MM.1S (cell line): ENCODE measurements around the gene KRR1.

Experiments used
- DNase-seq: peaks from one replicate; pipeline ENCODE4 v3.0.0-alpha.2; 2015
- H2AFZ ChIP-seq: fragments of 300-600 bp; sonication (generic); 2 replicates; pipeline ENCODE4 v1.6.0; 2016; ENCODE audit warnings: antibody characterized with exemption, low read length
- H3F3A ChIP-seq: fragments of 300-600 bp; sonication (generic); 2 replicates; pipeline ENCODE4 v1.6.1; 2016; ENCODE audit warnings: mild to moderate bottlenecking, antibody characterized with exemption, low read length, moderate library complexity, mixed read lengths; ENCODE audit not compliant: insufficient read depth
- H3K27ac ChIP-seq: fragments of 300-600 bp; sonication (generic); 2 replicates; pipeline ENCODE4 v1.5.1; 2016; ENCODE audit warnings: mild to moderate bottlenecking, low read length
- H3K27me3 ChIP-seq: fragments of 300-600 bp; sonication (generic); replicated peaks from 2 replicates; pipeline ENCODE4 v1.6.0; 2016; ENCODE audit warnings: low read length; ENCODE audit not compliant: insufficient read depth
- H3K36me3 ChIP-seq: fragments of 300-600 bp; sonication (generic); replicated peaks from 2 replicates; pipeline ENCODE4 v1.6.1; 2016; ENCODE audit warnings: mild to moderate bottlenecking, low read length, mixed read lengths; ENCODE audit not compliant: insufficient read depth
- H3K4me1 ChIP-seq: fragments of 300-600 bp; sonication (generic); 2 replicates; pipeline ENCODE4 v1.6.1; 2016; ENCODE audit warnings: low read length, mixed read lengths
- H3K4me2 ChIP-seq: fragments of 300-600 bp; sonication (generic); 2 replicates; pipeline ENCODE4 v1.6.0; 2016; ENCODE audit warnings: low read depth, low read length
- H3K4me3 ChIP-seq: fragments of 300-600 bp; sonication (generic); 2 replicates; pipeline ENCODE4 v1.5.1; 2016; ENCODE audit warnings: low read length, mixed read lengths
- H3K79me2 ChIP-seq: fragments of 300-600 bp; sonication (generic); 2 replicates; pipeline ENCODE4 v1.6.1; 2016; ENCODE audit warnings: mixed run types, low read length, mixed read lengths
- H3K9ac ChIP-seq: fragments of 300-600 bp; sonication (generic); 2 replicates; pipeline ENCODE4 v1.6.1; 2016; ENCODE audit warnings: low read length, mixed read lengths
- H3K9me2 ChIP-seq: fragments of 300-600 bp; sonication (generic); replicated peaks from 2 replicates; pipeline ENCODE4 v1.6.1; 2016; ENCODE audit warnings: mild to moderate bottlenecking, low read length, mixed read lengths; ENCODE audit not compliant: insufficient read depth
- H3K9me3 ChIP-seq: fragments of 300-600 bp; sonication (generic); replicated peaks from 2 replicates; pipeline ENCODE4 v1.6.1; 2016; ENCODE audit warnings: mild to moderate bottlenecking, low read length, mixed read lengths; ENCODE audit not compliant: insufficient read depth
- H4K20me1 ChIP-seq: fragments of 300-600 bp; sonication (generic); 2 replicates; pipeline ENCODE4 v1.6.1; 2016; ENCODE audit warnings: mild to moderate bottlenecking, low read length, moderate library complexity, mixed read lengths; ENCODE audit not compliant: insufficient read depth
- CTCF ChIP-seq: fragments of 300-600 bp; sonication (generic); IDR thresholded peaks from 2 replicates; pipeline ENCODE4 v1.5.1; 2016; ENCODE audit warnings: antibody characterized with exemption, low read length, mixed read lengths
- EZH2 ChIP-seq: fragments of 300-600 bp; sonication (generic); optimal IDR thresholded peaks from 2 replicates; pipeline ENCODE3; 2017; ENCODE audit warnings: low read depth, mild to moderate bottlenecking, antibody characterized with exemption, low read length, mixed read lengths
- EZH2phosphoT487 ChIP-seq: fragments of 300-600 bp; sonication (generic); IDR thresholded peaks from 2 replicates; pipeline ENCODE4 v1.6.1; 2018; ENCODE audit warnings: antibody characterized with exemption, low read length

KRR1 gene

GRCh38 chr12:75539889-75540288, 28.5 kb upstream of the KRR1 start:
- no peak for TF ChIP-seq CTCF
- no peak overlapping the region for H3K9ac ChIP-seq
- H3F3A ChIP-seq, result no peaks in the 10 kb centered on the region
- no peak overlapping the region for H3K4me3 ChIP-seq
- H3K36me3 ChIP-seq, result no peaks in the 10 kb centered on the region
- H3K27me3 ChIP-seq, result no peaks in the 10 kb centered on the region
- no peak overlapping the region for H3K4me2 ChIP-seq
- H3K4me1 ChIP-seq, result no peaks in the 10 kb centered on the region
- no peaks in the 10 kb centered on the region for H3K9me3 ChIP-seq
- H2AFZ ChIP-seq, result no peak overlapping the region
- H3K79me2 ChIP-seq, result no peaks in the 10 kb centered on the region
- no peaks in the 10 kb centered on the region for H4K20me1 ChIP-seq
- no peak overlapping the region for H3K27ac ChIP-seq
- no peak for DNase-seq
- H3K9me2 ChIP-seq, result no peaks in the 10 kb centered on the region

GRCh38 chr12:75533239-75533638, 21.8 kb upstream of the KRR1 start:
- Histone ChIP-seq H3K4me3 (no peak overlapping the region), H3K9ac (no peak overlapping the region), H4K20me1 (no peaks in the 10 kb centered on the region), H3K9me2 (no peaks in the 10 kb centered on the region), H3K4me1 (no peaks in the 10 kb centered on the region), H3K4me2 (no peak overlapping the region), H3K36me3 (no peaks in the 10 kb centered on the region), H3K79me2 (no peaks in the 10 kb centered on the region), H2AFZ (no peak overlapping the region), H3K27ac (no peak overlapping the region), H3K9me3 (no peaks in the 10 kb centered on the region), H3K27me3 (no peaks in the 10 kb centered on the region), H3F3A (no peaks in the 10 kb centered on the region)
- no peak for DNase-seq
- TF ChIP-seq CTCF (no peak), EZH2phosphoT487 (no peak), EZH2 (no peak)

GRCh38 chr12:75529826-75530225, 18.4 kb upstream of the KRR1 start:
- H4K20me1 ChIP-seq, result no peaks in the 10 kb centered on the region
- no peak overlapping the region for H2AFZ ChIP-seq
- H3K36me3 ChIP-seq, result no peaks in the 10 kb centered on the region
- H3K27ac ChIP-seq, result no peak overlapping the region
- H3K4me3 ChIP-seq, result no peak overlapping the region
- no peak overlapping the region for H3K4me2 ChIP-seq
- H3K9me3 ChIP-seq, result no peaks in the 10 kb centered on the region
- no peaks in the 10 kb centered on the region for H3K9me2 ChIP-seq
- TF ChIP-seq EZH2phosphoT487, result no peak
- no peak for TF ChIP-seq EZH2
- TF ChIP-seq CTCF, result no peak
- no peaks in the 10 kb centered on the region for H3K79me2 ChIP-seq
- H3F3A ChIP-seq, result peaks cover 9% of the 10 kb centered on the region
- H3K27me3 ChIP-seq, result no peaks in the 10 kb centered on the region
- H3K9ac ChIP-seq, result no peak overlapping the region
- H3K4me1 ChIP-seq, result 0 out of 2 replicates have a peak, but pooled peaks cover 3% of the 10 kb centered on the region
- no peak for DNase-seq
